HG03565 (cell line): ENCODE measurements around the gene AGK.
"Not testable (repeated sequence)": the region's sequence is repeated elsewhere in the genome, so short reads cannot be mapped to it uniquely, and the experiment has no call there.

Experiments used
- ATAC-seq: cut with Tn5 transposase; IDR thresholded peaks from one replicate; pipeline ENCODE4 v1.9.1; 2021; ENCODE audit warnings: mild to moderate bottlenecking, moderate library complexity; ENCODE audit not compliant: unreplicated experiment

AGK gene

DNA sequence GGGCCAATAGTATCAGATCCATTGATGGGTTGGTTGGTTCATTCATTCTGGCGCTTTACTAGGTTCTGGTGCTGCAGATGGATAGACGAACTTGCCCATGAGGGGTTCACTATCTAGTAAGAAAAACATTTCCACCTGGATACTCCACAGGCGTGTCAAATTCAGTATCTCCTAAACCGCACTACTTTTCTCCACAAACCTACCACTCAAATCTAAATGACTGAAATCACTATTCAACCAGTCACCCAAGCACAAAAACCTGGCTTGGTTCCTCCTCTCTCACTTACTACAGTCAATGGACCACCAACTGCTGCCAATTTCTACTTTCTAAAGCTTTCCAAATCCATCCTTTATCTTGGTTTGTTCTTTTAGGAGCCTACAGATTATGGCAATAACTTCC, 572 bp downstream of the AGK start:
- ATAC-seq, result peak; percentile 22

DNA sequence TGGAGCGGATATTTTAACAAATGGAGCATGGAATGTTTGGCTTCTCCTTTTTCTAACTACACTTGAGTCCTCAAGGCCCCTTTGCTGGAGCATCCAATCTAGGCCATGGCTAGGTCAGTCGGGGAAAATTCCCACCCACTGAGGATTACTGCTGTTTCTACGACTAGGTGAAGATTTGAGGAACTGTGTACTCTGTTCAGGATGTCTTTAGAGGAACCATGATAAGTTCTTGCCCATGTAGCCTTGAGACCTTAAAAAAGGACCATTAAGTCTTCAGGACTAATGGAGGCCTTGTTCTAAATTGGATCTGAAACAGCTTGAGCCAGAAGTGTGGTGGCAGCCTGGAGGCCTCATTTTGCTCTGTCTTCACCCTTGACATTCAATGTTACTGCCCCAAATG, 6.2 kb downstream of the AGK start:
- no peak for ATAC-seq

DNA sequence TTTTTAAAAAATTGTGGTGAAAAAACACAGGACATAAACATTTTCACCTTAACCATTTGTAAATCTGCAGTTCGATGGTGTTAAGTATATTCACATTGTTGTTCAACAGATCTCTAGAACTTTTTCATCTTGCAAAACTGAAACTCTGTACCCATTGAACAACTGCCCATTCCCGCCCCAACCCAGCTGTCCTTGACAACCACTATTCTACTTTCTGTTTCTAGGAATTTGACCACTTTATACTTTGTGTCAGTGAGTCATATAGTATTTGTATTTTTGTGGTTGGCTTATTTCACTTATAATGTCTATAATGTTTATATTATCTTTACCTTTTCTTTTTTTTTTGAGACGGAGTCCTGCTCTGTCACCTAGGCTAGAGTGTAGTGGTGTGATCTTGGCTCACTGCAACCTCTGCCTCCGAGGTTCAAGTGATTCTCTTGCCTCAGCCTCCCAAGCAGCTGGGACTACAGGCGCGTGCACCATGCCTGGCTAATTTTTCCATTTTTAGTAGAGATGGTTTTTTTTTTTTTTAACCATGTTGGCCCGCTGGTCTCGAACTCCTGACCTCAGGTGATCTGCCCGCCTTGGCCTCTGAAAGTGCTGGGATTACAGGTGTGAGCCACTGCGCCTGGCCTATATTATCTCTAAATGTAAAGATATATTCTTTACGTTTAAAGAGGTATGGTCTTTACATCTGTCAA, 6.8 kb downstream of the AGK start:
- ATAC-seq, result not testable (repeated sequence)

DNA sequence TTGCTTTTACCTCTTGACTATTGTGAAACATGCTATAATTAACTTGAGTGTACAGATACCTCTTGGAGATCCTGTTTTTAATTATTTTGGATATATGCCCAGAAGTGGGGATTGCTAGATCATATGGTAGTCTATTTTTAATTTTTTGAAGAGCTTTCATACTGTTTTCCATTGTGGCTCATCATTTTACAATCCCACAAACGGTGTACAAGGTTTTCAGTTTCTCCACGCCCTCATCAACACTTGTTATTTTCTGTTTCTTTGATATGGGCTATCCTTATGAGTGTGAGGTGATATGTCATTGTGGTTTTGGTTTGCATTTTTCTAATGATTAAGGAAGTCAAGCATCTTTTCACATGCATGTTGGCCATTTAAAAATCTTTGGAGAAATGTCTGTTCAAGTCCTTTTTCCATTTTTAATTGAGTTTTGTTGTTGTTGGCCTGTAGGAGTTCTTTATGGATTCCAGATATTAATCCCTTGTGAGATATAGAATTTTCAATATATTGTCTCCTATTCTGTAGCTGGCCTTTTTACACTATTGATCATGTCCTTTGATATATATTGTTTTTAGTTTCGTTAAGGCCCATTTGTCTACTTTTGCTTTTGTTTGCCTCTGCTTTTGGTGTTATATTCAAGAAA, 7.5 kb downstream of the AGK start:
- ATAC-seq, result peak; percentile 79

DNA sequence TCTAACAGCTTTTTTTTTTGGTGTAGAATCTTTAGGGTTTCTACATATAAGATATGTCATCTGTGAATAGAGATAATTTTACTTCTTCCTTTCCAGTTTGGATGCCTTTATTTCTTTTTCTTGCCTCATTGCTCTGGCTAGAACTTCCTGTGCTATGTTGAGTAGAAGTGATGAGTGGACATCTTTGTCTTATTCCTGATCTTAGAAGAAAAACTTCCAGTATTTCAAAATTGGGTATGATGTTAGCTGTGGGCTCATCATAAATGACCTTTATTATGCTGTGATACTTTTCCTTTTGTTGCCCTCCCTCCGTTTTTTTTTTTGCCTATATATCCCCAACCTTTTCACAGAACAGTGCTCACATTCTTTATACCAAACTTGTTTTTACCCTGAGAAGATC, 8.8 kb downstream of the AGK start:
- no peak for ATAC-seq

DNA sequence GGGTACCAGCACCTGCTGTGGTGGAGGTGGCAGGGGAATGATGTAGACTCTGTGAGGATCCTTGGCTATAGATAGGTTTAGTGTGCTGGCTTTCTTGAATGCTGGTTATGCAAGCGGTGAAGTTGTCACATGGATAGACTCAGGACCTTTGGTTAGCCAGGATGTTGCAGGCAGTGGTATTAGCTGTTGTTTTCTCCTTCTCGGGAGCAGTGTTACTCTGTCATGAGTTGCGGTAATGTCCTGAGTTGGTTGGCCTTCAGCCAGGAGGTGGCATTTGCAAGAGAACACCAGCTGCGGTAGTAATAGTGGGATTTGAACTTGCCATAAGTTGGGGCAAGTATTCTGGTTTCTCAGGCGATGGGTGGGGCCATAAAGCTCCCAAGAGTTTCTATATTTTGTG, 10.8 kb downstream of the AGK start:
- no peak for ATAC-seq

DNA sequence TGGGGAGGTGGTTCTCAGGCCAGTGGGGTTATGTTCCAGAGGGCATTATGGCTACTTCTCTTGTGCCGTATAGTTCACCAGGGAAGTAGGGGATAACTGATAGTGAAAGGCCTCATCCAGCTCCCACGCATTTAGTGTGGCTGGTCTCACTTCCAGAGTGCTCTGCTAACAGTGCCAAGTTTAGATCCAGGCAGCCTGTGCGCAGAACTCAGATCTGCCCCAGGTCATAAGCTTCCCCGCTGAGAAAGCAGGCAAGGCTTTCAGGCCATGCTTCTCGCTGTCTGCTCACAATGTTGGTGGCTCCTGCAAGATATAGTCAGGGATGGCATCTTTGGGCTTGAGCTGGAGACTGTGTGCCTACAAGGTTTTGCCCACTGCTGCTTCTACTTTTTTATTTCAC, 11.3 kb downstream of the AGK start:
- ATAC-seq, result no peak

DNA sequence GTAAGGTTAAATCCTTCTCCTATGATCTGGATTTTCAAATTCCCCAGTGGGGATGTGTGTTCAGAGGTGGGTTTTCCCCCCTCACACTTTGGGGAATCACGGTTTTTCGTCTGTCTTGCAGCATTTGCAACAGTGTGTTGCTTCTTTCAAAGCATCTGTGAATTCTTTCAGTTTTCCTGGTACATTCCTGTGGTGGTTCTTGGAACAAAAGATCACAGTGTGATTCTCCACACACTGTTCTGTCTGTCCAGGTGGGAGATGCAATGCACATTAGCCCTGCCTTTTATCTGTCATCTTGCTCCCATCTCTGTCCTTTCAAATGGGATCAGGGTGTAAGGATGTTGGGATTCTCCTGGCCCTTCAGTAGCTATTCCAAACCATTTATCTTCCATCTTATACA, 11.8 kb downstream of the AGK start:
- ATAC-seq, result no peak

DNA sequence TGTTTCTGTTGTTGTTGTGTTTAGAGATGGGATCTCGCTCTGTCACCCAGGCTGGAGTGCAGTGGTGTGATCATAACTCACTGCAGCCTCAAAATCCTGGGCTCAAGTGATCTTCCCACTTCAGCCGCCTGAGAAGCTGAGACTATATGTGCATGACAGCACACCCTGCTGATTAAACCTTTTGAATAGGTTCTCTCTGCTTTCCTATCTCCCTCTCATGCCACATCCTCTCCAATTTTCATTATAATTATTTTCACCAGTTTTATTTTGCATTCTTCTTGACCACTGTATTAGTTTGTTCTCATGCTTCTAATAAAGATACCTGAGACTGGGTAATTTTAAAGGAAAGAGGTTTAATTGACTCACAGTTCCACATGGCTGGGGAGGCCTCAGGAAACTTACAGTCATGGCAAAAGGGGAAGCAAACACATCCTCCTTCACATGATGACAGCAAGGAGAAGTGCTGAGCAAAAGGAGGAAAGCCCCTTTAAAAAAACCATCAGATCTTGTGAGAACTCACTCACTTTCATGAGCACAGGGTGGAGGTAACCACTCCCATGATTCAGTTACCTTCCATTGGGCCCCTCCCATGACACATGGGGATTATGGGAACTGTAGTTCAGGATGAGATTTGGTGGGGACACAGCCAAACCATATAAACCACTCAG, 12.9 kb downstream of the AGK start:
- peak; percentile 50 for ATAC-seq

DNA sequence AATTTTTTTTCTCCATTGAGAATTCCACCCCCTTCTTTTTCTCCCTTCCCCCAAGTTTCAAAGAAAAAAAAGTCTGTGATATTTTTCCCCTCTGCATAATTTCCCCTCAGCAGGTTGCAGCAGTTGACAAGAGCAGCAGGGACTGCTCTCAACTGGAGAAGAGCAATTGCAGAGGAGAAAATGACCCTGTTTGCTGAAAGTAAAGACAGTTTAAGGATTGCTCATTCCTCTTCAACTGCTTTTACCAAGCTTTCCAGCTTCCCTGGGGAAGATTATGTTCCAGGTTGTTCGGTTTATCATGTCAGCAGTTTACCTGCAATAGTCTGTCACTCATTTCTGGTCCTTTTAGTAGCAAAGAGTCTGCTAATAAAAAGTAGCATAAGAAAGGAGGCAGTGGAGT, 16.2 kb downstream of the AGK start:
- ATAC-seq, result no peak

DNA sequence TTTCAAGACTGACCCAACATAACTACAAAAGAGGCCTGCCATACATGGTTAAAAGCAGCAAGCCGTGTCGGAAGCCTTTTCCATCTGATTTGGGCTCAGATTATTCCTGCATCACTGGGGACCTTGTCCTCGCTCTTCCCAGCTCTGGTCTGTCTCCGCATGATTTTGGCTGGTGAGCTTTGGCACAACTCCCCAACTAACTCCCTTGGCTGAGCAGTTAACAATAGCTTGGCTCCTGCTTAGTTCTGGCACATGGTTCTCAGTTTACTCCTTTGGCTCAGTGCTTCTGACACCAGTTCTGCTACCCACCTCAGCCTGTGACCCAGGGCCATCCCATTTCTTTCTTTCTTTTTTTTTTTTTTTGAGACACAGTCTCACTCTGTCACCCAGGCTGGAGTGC, 17.0 kb downstream of the AGK start:
- no peak for ATAC-seq

DNA sequence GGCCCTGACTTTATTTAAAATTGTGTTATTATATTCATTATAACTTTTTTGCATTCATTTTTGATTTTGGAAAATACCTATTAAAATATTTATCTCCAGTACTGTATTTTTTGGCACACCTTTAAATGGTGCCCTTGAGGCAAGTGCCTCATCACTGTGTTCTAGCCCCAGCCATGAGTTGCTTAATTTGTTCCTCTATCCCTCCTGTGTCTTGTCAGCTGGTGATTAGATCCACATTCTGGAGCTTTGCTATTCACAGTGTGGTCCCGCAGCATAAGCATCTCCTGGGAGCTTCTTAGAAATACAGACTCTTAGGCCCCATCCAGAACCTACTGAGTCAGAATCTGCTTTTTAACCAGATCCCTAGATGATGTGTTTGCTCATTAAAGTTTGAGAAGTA, 19.8 kb downstream of the AGK start:
- no peak for ATAC-seq

DNA sequence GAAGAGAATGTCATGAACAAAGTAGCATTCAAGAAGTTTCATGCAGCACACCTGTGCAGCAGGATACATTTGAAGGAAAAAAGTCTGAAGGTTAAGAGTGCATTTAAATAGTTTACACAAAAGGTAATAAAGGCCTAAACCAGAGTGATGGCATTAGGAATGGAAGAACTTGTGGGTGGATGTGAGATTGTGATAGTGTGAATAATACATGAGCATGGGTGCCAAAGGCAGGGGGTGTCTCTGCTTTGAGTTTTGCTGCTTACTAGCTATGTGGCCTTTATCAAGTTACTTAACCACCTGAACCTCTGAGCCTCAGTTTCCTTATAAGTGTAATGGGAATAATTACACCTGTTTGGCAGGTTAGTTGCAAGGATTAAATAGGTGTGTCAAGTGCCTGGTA, 21.0 kb downstream of the AGK start:
- ATAC-seq, result no peak

DNA sequence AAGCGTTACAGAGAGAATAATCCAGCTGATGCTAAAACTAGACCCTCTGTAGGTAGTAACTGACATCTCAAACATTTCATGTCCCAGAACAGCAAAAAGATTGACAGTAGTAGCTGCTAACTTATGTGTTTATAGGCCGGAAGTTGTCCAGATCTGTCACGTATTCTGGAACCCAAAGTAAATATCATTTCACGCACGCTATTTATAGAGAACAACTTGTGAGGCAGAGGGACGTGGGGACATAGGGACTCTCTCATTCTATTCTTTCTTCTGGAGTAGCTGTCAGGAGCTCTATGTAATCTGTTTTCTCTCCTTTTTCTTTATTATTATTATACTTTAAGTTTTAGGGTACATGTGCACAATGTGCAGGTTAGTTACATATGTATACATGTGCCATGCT, 22.3 kb downstream of the AGK start:
- no peak for ATAC-seq

DNA sequence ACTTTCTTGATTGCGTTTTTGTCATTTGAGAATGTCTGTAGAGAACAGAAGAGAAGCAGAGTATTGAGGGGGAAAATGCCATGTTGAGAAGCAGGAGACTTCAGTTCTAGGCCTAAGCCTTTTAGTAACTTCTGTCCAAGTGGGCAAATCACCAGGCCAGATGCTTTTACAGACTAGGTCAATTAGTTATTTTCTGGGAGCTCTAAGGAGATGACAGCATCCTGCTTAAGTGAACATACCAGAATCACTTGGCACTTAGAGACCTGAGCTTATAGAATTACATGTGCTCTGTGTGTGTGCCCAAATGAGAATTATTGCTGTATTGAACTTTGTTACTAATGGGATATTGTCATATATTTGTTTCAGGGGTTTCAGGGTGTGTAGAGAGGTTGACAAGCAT, 24.0 kb downstream of the AGK start:
- ATAC-seq, result no peak

DNA sequence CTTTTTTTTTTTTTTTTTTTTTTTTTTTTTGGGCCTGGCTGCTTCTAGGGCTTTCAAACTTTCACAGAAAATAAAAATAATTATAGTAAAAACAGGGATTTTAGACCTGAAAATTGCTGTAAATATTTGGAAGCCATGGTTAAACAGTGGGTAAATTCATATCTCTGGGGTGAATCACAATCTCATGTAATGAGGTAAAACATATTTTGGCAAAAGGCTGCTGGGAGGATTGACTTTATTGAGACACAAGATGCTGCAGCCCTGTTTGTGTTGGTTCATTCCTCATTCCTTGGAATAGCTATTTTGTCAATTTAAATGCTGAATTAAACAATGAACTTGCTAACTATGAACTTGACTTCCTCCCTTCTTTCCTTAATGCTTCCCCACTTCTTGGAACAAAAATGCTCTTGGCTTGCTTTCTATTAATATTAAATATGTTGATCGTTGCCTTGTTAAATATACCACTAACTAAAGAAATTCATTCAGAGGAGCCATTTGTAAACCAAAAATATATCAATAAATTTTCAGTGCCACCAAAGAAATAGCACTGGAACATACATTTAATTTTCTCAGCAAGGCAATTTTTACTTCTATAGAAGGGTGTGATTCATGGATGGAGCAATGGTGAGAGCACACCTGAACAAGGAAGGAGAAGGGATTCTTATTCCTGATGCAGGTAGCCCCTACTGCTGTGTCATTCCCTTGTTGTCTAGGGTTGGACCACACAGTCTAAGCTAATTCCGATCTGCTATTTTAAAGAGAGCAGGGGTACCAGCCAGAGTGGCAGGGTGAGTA, 24.6 kb downstream of the AGK start:
- ATAC-seq, result no peak

DNA sequence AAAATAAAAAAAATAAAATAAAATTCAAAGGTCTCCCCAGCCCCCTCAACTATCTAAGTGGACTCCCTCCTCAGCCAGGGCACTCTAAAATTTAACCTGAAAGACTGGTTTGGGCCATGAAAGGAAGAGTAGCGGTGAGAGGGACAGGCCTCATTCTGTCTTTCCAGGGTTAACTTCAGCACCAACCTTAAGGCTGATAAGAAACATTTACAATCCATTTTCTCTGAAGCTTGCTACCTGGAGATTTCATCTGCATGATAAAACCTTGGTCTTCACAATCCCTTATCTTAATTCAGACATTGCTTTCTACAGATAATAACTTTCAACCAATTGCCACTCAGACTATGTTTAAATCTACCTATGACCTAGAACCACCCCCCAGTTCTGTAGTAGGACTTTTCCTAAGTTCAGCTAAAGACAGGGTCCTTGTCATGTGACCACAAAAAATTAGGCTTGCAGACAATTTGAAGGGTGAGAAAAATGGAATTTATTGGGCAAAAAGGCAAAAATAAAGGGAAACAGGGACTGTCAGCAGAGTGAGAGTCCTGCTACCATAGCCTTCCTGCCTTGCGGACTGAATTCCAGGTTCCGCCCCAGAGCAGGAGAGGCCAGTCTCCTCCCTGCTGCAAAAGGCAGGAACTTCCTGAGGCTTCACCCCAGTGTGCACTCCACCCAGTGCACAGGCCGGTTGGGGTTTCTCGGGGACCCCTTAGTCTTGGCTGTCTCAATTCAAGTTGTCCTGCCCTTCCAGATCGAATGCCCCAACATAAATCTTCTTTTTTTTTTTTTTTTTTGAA, 26.0 kb downstream of the AGK start:
- no peak for ATAC-seq

DNA sequence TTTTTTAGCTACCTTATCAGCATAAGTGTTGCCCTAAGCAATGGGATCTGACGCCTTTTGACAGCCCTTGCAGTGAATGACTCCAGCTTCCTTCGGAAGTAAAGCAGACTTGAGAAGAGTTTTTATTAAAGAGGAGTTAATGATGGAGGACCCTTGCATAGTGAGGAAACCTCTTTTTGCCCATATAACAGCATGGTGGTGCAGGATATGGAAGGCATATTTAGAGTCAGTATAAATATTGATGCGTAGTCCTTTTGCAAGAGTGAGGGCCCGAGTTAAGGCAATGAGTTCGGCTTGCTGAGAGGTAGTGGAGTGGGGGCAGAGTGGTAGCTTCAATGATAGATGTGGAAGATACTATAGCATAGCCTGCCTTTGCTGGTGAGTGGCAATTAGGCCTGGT, 28.7 kb downstream of the AGK start:
- not testable (repeated sequence) for ATAC-seq

DNA sequence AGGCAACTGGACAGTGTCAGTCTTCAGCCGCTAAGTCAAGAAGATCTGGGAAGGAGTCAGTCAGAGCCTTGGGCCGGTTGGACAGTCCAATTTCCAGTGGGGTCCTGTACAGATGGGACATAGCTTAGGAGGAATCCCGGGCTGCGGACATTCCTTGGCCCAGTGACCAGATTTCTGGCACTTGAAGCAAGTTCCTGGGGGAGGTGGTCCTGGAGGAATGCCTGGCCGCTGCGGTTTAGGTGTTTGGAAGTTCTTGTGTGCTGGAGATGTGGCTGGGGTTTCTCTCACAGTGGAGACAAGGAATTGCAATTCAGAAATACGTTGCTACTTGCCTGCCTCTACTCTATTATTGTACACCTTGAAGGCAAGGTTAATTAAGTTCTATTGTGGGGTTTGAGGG, 30.9 kb downstream of the AGK start:
- not testable (repeated sequence) for ATAC-seq

DNA sequence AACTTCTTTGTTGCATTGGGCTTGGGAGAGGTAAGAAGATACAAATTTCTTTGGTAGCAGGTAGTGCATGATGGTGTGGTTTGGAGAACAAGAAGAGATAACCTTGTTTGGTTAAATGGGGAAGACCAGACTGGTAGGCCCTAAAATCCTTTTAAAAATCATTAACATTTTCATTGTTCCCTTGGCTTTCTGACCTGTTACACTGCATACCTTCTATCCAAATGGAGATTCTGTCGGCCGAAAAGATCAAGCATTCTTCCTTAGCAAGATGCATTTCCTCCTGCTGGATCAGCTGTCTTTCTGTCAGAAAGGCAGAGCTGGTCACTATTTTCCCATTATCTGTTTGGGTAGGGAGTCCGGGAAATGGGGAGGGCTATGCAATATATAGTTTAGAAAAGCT, 33.7 kb downstream of the AGK start:
- no peak for ATAC-seq
